ENCODE measurements around the gene SLC9A8.

The SLC9A8 gene

DNA sequence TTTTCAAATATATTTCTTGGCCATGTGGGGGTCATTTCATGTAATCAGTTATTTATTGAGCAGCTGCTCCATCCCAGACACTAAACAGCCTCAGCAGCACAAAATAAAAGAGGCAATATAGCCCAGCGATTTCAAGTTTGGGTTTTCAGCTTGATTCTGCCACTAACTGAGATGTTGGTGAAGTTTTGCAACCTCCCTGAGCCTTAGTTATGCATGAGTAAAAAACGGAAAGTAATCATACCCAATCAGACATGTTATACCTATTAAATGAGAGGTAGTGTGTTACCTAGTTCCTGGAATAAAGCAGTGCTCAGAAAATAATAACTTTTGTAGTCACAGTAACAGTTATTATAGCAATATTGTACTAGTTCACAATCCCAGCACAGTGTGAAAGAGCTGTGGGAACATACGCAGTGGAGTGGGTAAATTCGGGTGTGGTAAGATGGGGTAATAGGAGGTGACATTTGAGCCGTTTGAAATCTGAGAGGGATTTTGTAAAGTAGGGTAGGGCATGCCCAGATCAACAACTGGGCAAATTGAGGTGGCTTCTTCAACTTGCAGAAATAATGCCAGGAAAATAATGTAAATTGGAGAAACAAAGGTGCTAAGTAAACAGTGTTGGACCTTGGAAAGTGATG lies 1.5 kb downstream of the SLC9A8 start:
- no peak for DNase-seq (ENCODE audit: low spot score)

DNA sequence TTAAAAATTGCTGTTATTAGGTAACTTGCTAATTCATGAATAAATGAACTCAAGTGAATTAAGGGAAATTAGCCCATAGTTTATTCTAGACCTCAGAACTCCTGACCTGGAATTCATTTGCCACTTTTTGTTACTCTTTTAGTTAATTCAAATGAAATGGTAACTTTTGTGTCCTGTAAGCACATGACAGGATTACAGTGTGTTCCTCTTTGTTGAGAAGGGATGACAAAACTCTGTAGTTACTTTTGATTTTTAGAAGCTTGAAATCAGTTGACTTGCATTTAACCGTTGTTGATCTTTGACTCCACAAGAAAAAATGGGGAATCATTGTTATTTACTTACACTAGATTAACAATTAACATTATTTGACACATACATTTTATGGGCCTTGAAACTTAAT lies 6.2 kb downstream of the SLC9A8 start:
- DNase-seq (ENCODE audit: low spot score) = no peak

- no peak for DNase-seq (ENCODE audit: low spot score)
Measured at GRCh38 chr20:49819702-49820101, 7.1 kb downstream of the SLC9A8 start.

DNA sequence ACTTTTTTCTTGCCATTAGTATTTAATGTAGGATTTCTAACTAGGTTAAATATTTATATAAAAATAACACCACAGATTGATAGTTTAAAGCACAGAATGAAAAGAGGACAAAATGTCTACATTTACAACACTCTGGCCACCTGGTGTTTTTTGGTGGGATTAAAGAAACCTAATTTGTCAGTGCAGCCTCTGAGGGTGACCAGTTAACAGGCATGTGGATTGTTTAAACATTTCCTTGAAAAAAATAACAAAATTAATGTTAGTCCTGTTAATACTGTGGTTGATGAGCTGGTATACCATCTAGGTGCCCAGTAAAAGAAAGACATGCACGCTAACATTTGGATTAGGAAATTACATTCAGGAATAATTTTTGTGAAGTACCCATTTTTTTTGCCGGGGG lies 8.8 kb downstream of the SLC9A8 start:
- DNase-seq (ENCODE audit: low spot score) = no peak

DNA sequence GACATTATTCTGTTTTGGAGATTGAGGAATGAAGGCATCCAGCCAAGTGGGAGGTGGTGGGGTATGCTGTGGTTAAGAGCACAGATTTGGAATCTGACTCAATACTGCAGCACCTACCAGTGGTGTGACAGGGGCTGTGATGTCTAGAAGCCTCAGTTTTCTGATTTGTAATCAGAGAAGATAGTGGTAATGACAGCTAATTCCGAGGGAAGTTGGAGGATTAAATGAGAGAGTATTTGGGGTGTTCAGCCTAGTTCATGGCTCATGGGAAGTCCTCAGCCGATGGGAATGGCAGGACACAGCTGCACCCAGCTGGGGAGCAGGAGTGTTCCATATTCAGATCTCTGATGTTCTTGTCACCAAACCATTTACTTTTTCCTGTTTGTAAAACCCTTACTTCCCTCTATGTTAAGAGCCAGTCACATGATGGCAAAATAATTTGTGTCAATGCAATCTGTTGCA lies 9.3 kb downstream of the SLC9A8 start:
- no peak for DNase-seq (ENCODE audit: low spot score)

DNA sequence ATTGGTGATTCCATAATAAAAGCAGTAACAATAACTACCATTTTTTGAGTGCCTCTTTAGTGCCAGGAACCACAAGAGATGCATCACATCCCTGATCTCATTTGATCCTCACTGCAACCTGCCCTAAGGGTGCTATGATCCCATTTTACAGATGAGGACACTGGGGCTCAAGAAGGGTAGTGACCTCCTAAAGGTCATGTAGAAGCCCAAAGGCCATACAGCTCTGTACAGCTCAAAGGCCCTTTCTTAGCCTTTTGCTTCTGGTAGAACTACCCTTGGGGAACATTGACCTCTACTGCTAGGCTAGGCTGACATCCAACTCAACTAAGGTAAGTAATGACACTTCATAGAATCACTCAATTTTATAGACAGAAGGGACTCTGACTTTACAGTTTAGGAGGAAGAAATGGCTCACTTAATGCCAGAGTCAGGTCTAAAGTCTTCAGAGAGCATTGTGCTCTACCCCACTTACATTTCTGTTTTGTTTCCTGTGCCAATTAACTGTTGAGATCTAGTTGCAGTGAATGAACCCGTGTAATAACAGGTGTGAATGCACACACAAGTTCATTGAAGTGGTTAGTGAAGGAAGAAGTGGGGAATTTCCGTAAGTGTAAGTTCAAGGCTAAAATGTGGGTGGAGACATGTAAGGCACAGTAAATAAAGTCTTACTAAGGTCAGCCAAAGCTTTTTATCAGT lies 10.7 kb downstream of the SLC9A8 start:
- DNase-seq (ENCODE audit: low spot score) = no peak

- DNase-seq (ENCODE audit: low spot score) = no peak
Measured at GRCh38 chr20:49824206-49824605, 11.6 kb downstream of the SLC9A8 start.

DNA sequence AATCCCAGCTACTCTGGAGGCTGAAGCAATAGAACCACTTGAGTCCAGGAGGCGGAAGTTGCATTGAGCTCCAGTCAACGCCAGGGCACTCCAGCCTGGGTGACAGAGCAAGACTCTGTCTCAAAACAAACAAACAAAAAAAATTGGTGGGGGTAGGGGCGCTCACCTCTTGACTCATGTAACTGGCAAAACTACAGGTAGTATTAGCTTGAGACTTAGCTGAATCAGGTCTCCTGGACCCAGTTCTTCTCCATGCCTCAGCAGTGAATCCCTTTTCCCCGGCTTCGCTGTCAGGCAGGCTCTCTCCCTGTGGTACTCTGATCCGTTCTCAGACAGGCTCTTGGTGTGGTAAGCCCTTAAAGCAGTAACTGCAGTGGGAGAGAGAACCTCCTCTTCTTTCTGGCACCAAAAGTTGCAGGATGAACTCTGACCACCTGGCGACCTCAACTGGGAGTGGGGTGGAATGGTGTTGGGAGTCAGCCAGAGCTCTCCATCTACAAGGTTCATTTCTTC lies 12.9 kb downstream of the SLC9A8 start:
- DNase-seq (ENCODE audit: low spot score) = no peak

GRCh38 chr20:49831022-49831769 lies 18.6 kb downstream of the SLC9A8 start:
- no peak for DNase-seq (ENCODE audit: low spot score)

DNA sequence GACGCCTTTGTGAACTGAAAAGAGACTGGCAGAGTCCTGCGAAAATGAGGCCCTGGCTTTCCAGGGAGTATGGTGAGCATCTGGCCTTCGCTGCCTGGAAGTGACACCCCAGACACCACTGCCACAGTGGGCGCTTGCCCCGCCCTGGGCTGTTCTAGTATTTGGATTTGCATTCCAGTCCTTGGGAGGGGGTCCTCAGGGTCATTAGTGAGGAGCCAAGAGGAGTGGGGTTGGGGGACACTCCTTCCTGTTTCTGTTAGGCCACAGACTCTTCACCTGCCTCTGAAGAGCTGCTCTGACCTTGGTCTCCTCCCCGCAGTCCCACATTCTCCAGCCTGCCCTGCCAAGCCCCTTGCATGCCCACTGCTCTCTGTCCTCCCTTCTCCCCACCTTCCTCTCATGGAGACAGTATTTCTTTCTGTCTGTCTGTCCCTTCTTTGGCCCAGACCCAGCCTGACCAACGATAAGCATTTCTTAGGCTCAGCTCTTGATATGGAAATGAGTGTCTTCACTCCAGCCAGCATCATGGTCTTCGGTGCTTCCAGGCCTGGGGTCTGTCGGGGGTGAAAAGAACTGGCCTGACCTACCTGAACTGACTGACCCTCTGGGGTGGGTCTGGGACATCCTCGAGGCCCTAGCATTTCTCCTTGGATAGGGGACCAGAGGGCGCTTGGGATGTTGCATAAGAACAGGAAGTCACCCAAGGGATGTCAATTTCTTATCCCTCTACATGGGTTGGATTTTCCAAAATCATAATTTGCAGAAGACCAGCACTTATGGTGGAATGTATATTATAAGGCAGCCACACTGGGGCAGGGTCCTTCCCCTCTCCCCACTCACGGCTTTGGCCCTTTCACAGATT lies 19.4 kb downstream of the SLC9A8 start:
- DNase-seq (ENCODE audit: low spot score) = no peak

GRCh38 chr20:49832632-49833327 lies 20.2 kb downstream of the SLC9A8 start:
- no peak for DNase-seq (ENCODE audit: low spot score)

GRCh38 chr20:49833483-49833882 lies 20.9 kb downstream of the SLC9A8 start:
- DNase-seq (ENCODE audit: low spot score) = no peak

DNA sequence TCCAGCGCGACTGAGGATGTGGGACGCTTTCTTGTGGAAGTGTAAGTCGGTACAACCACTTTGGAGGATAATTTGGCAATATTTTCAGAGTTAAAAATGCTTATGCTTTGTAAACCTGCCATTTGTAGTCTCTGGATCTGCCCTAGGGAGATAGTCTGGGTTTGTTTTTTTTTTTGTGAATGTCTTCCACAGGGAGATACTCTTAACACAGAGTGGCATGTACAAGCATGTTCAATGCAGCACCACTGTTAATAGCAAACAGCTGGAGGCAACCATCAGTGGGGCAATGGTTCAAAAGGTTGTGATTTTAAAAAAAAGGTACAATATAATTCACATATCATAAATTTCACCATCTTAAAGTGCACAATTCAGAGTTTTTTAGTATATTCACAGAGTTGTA lies 22.4 kb downstream of the SLC9A8 start:
- DNase-seq (ENCODE audit: low spot score) = no peak

DNA sequence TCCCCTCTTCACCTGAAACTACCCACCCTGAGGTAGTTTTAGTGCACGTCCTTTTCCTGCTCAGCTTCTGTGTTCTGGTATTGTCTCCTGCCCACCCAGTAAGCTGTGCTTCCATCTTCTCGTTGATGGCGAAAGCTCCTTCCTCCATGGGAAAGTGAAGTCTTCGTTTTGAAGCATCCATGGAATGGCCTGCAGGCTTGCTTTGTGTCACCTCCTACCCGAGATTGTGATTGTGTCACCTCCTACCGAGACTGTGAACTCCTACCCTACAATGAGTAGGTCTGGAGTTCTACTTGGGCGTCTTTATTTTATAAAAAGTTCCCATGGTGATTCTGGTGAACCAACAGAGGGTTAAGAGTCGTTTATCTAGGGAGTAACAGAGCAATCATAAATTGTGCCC lies 25.9 kb downstream of the SLC9A8 start:
- DNase-seq (ENCODE audit: low spot score) = no peak

- DNase-seq (ENCODE audit: low spot score) = no peak
Measured at GRCh38 chr20:49843139-49843538, 30.5 kb downstream of the SLC9A8 start.

DNA sequence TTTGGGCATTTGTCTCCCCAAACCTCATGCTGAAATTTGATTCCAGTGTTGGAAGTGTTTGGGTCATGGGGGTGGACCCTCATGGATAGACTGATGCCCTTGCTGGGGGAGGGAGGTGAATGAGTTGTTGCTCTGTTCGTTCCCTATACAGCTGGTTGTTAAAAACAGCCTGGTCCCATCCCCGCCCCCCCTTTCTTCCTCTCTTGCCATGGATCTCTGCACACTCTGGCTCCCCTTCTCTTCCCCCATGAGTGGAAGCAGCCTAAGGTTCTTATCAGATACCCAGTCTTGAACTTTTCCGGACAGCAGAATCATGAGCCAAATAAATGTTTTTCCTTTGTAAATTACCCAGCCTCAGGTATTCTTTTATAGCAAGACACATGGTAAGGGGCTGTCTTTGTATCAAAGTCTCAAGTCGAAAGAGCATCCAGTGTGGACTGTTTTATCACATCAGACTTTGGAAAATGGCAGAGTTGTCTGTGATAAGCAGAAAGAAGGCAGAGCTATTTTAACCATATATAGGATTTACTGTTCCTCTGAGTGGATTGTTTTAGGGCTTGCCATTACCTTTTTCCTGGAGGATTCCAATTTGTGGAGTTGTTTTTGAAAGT lies 31.2 kb downstream of the SLC9A8 start:
- DNase-seq (ENCODE audit: low spot score) = no peak

- DNase-seq (ENCODE audit: low spot score) = no peak
Measured at GRCh38 chr20:49845060-49845459, 32.4 kb downstream of the SLC9A8 start.

DNA sequence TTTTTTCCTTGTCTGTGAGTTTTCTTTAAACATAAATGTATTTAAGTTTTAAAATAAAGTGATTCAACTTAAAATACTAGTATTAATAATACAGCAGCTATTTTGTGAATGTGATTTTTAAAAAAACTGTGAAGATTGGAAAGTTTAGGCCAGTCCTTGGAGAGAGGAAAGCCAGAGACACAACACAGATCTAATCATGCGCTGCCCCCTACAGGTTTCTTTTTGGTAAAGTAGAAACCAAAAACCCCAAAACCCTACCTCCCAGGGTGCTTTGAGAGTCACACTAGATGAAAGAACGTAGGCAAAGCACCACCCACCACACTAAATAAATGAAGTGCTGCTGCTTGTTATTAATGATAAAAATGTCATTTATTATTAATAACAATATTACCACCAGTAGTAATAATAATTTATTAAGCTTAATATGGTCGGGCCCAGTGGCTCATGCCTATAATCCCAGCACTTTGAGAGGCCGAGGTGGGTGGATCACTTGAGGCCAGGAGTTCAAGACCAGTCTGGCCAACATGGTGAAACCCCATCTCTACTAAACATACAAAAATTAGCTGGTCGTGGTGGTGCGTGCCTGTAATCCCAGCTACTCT lies 33.7 kb downstream of the SLC9A8 start:
- DNase-seq (ENCODE audit: low spot score) = peak; percentile 59

GRCh38 chr20:49850463-49851230 lies 38.0 kb downstream of the SLC9A8 start:
- DNase-seq (ENCODE audit: low spot score) = no peak

DNA sequence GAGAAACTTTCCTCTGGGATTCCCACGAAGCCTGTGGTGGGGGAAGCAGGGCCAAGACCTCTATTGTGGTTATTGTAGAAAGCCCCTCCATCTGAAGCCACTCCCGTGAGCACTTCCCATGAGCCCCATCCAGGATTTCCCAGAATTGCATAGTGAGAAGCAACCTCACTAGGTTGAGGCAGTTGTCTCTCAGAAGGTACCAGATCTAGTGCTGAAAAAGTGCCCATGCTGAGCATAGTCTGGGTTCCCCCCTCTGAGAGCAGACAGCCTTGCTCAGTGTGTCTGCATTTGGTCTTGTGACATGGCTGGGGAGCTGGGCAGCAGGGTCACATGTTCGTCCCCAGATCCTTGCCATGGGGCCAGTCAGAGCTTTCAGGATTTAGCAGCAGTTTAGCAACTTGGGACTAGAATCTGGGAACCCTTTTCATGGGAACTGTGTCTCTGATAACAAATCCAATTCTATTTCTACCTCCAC lies 38.6 kb downstream of the SLC9A8 start:
- no peak for DNase-seq (ENCODE audit: low spot score)
